ENCODE results near the gene CCNYL1.

GRCh38 chr2:207681431-207681830 is 30.0 kb upstream of the CCNYL1 start:
- no peak for TF ChIP-seq CTCF (conservative IDR thresholded peaks at IDR 0.05; ENCODE audit: low read length)
- no peak for TF ChIP-seq EZH2phosphoT487 (IDR thresholded peaks at IDR 0.05; ENCODE audit: borderline replicate concordance, low read depth, low read length)
